GM12873 (cell line): Measurements from ENCODE around the gene MMRN1.

Experiments used
- CTCF ChIP-seq: IDR thresholded peaks from 2 replicates; pipeline ENCODE4 v1.5.1; 2012; ENCODE audit warnings: low read depth, mild to moderate bottlenecking, moderate library complexity, low read length, control low read depth; ENCODE audit not compliant: insufficient read depth; ENCODE audit errors: missing control alignments

MMRN1 gene

DNA sequence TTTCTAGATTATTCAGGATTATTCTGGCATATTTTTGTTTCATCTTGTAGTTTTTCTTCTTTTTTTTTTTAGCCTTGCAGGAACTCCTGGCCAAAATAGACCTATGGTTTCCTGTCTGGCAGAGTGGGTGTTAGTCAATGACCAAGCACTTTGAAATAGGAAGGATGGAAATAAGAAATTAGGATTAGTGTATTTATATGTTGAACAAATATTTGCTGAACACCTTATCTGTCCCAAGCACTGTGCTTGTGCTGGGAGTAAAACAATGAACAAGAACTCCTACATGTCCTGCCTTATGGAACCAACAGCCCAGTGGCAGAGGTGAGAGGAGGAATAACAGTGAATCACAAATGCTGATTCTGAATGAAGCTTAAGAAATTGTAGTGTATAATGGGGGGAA lies 4.5 kb downstream of the MMRN1 start:
- TF ChIP-seq CTCF = no peak

GRCh38 chr4:89899854-89900253 lies 5.2 kb downstream of the MMRN1 start:
- no peak for TF ChIP-seq CTCF

- TF ChIP-seq CTCF = peak; percentile 70
Observed at GRCh38 chr4:89901808-89902431, 7.3 kb downstream of the MMRN1 start.

- TF ChIP-seq CTCF = no peak
Observed at GRCh38 chr4:89904524-89904923, 9.9 kb downstream of the MMRN1 start.

DNA sequence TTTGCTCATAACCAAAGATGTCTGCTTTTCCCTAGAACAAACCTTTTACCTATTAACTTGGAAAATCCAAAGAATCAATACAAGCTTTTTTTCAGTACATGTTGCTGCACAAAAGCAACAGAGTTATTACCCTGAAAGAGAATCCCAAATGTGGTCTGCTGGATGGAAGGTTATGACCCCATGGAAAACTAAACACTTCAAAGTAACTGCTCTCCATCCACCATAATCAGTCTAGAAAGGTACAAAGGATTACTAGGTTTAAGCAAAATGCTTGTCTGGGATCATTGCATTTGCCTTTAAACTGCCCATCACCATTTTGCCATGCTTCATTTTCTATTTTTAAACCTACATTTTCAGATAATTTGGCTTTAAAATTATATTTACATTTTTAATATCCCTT lies 11.7 kb downstream of the MMRN1 start:
- no peak for TF ChIP-seq CTCF

DNA sequence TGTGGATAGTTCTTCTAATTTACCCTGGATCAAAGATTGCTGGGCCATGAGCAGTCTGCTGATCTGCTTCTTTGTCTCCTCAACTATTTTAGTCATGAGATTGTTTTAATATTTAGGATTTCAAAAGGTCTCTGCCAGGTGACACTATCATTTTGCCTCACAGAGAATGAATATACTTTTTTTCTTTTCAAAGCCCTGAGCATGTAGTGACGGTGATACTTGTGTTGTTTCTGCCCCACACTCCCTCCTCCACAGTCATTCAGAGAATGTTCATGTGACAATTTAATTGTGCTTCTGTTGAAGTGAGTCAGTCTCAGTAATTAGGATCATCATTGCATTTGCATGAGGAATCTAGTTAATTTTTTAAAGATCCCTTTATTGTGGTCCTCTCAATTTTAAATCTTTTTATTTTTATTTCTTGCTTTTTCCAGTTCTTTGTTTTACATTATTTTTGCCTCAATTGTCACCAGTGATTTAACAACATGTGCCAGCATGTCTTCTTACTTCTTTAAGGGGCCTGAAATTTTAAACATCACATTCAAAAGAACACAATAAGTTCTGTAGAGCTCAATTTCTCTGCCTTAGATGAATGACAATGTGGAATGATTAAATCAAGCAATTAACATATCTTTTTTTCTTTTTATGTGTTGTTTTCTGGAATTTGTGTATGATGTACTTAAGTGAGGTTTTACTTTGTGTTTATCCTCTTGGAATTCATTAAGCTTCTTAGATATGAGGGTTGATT lies 12.3 kb downstream of the MMRN1 start:
- no peak for TF ChIP-seq CTCF

GRCh38 chr4:89909889-89910288 lies 15.2 kb downstream of the MMRN1 start:
- TF ChIP-seq CTCF = no peak
